Activated T-cell treated with anti-CD3 and anti-CD28 coated beads, Interleukin-2, amount 50 U/mL, for 4 hours (primary cell): ENCODE results near the gene C1orf94. TPM values are rescaled to one million over a fixed set of nuclear protein-coding genes. Genes with fewer than 3 reads are reported as not detected.

Source experiments
- ATAC-seq, 2 donors: fragments of 200-7000 bp; cut with Tn5 transposase; one replicate each; pipeline ENCODE4 v1.10.0; 2021
- DNase-seq: peaks from one replicate; pipeline ENCODE4 v3.0.0-alpha.2; 2020
- H3K27me3 Mint-ChIP-seq: one replicate; pipeline ENCODE4 v1.8.0; 2021; ENCODE audit warnings: low read depth, mixed read lengths
- H3K36me3 Mint-ChIP-seq: one replicate; pipeline ENCODE4 v1.8.0; 2022; ENCODE audit warnings: mixed read lengths; ENCODE audit not compliant: insufficient read depth
- H3K4me1 Mint-ChIP-seq: one replicate; pipeline ENCODE4 v1.8.0; 2021; ENCODE audit warnings: low read depth, mixed read lengths
- H3K4me3 Mint-ChIP-seq: one replicate; pipeline ENCODE4 v1.8.0; 2021; ENCODE audit warnings: mild to moderate bottlenecking, moderate library complexity, mixed read lengths
- H3K9me3 Mint-ChIP-seq: one replicate; pipeline ENCODE4 v1.8.0; 2021; ENCODE audit warnings: mixed read lengths
- total RNA-seq, 3 donors: library from RNA; stranded (reverse); gene quantifications; one replicate each; pipeline ENCODE4 v1.2.1, GENCODE V29; 2021

The C1orf94 gene
- total RNA-seq: not detected

DNA sequence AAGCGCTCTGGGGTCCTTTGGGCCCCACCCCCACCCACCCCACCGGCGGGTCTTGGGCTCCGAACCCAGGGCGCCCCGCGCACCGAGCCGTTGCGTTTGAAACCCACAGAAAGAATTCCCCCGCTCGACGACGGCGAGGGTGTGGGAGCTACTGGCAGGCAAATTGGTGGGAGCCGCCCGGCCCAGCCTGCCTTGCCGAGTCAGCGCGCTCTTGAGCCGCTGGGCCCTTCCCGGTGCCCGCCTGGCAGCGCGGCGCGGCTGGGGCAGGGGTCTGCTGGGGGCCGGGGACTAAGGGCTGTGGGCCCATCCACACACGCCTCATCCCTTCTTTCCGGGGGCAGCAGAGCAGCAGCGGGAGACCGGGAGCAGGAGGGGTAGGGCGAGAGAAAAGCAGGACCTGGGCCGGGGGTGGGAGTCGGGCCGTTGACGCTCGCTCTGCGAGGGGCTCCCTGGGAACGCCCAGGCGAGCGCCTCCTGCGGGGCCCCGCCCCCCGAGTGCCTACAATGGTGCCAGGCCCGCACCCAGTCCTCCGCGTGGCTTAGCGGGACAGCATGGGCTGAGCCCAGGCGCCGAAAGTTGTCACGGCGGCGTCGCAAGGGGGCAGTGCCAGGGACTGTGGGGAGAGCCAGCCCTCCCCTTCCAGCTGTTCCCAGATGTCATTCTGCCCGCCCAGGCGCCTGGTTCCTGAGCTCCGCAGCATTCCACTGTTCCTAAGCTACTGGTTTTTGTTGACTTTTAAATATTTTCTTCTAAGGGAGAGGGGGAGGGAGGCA, at the start of gene C1orf94:
Gene C1orf94 (plus strand): TSS at position 78 of the 774 bp plus-strand sequence. CDS start 883 bp downstream, outside the sequence.
- peaks cover 31% of the 10 kb centered on the region for H3K27me3 Mint-ChIP-seq
- DNase-seq (no peak), ATAC-seq (no peak)
- no peaks in the 10 kb centered on the region for H3K9me3 Mint-ChIP-seq
- H3K36me3 Mint-ChIP-seq: no peaks in the 10 kb centered on the region
- no peaks in the 10 kb centered on the region for H3K4me1 Mint-ChIP-seq
- no peak within 1 kb of the TSS for H3K4me3 Mint-ChIP-seq

- Mint-ChIP-seq H3K4me1 (no peaks in the 10 kb centered on the region), H3K36me3 (no peaks in the 10 kb centered on the region), H3K4me3 (no peak overlapping the region), H3K27me3 (peaks cover 17% of the 10 kb centered on the region), H3K9me3 (no peaks in the 10 kb centered on the region)
- ATAC-seq (no peak), DNase-seq (no peak)
These were observed 49.4 kb upstream of the C1orf94 start for GRCh38 chr1:34127006-34128000.

DNA sequence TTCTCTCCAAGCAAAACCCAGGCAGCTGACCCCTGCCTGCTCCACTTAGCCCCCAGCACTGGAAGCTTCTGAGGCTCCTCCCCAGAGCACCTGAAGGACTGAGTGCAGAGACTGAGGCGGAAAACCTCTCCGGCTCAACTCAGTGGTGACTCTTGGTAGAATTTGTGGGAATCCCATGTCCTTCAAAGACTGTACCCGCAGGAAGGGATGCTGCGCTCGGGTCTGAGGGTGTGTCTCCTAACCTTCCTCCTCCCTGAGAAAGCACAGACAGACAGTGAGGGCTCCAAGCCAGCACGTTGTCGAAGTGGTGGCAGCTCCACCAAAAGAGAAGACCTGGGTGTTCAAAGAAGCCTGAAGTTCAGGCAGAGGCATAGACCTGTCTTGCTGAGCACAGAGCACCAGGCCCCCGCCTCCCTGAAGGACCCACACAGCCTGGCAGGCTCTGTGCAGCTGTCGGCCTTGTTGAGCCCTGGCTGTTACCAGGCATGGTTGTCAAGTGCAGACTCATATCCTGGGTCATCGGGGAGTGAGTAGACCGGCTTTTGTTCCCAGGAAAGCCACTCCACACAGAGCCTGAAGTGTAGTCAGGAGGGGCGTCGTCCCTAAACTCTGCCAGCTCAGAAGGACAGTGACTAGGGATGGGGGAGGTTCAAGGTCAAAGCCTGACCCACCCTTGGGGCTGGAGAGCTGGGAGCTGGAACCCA, 48.4 kb upstream of the C1orf94 start:
- peaks cover 17% of the 10 kb centered on the region for H3K27me3 Mint-ChIP-seq
- H3K9me3 Mint-ChIP-seq: no peaks in the 10 kb centered on the region
- H3K36me3 Mint-ChIP-seq: no peaks in the 10 kb centered on the region
- no peaks in the 10 kb centered on the region for H3K4me1 Mint-ChIP-seq
- ATAC-seq (no peak), DNase-seq (no peak)
- no peak overlapping the region for H3K4me3 Mint-ChIP-seq

- Mint-ChIP-seq H3K9me3 (no peaks in the 10 kb centered on the region), H3K4me1 (no peaks in the 10 kb centered on the region), H3K36me3 (no peaks in the 10 kb centered on the region), H3K27me3 (peaks cover 17% of the 10 kb centered on the region), H3K4me3 (no peak overlapping the region)
- ATAC-seq (no peak), DNase-seq (no peak)
These were observed 47.1 kb upstream of the C1orf94 start for GRCh38 chr1:34129630-34130029.

- no peaks in the 10 kb centered on the region for H3K4me1 Mint-ChIP-seq
- no peaks in the 10 kb centered on the region for H3K9me3 Mint-ChIP-seq
- H3K36me3 Mint-ChIP-seq: no peaks in the 10 kb centered on the region
- H3K4me3 Mint-ChIP-seq: no peak overlapping the region
- ATAC-seq: no peak
- no peak for DNase-seq
- peaks cover 15% of the 10 kb centered on the region for H3K27me3 Mint-ChIP-seq
These were observed 46.4 kb upstream of the C1orf94 start for GRCh38 chr1:34130306-34130705.

- no peaks in the 10 kb centered on the region for H3K9me3 Mint-ChIP-seq
- no peaks in the 10 kb centered on the region for H3K4me1 Mint-ChIP-seq
- H3K27me3 Mint-ChIP-seq: peaks cover 12% of the 10 kb centered on the region
- H3K4me3 Mint-ChIP-seq: no peak overlapping the region
- ATAC-seq (no peak), DNase-seq (no peak)
- no peaks in the 10 kb centered on the region for H3K36me3 Mint-ChIP-seq
These were observed 45.1 kb upstream of the C1orf94 start for GRCh38 chr1:34131396-34132160.

DNA sequence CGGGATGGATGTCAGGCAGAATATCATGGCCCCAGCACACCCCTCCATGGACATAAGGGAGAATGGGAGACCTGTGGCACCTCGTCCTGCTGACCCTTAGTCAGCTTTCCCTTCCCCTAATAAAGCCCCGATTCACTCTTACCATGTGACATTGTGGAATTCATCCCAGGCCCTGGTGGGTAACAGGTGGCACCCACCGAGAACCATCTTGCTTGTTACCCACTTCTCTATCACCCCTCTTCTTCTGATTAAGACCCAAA, 44.6 kb upstream of the C1orf94 start:
- ATAC-seq (no peak), DNase-seq (no peak)
- H3K36me3 Mint-ChIP-seq: no peaks in the 10 kb centered on the region
- H3K4me1 Mint-ChIP-seq: no peaks in the 10 kb centered on the region
- H3K4me3 Mint-ChIP-seq: no peak overlapping the region
- H3K27me3 Mint-ChIP-seq: peaks cover 8% of the 10 kb centered on the region
- H3K9me3 Mint-ChIP-seq: no peaks in the 10 kb centered on the region

DNA sequence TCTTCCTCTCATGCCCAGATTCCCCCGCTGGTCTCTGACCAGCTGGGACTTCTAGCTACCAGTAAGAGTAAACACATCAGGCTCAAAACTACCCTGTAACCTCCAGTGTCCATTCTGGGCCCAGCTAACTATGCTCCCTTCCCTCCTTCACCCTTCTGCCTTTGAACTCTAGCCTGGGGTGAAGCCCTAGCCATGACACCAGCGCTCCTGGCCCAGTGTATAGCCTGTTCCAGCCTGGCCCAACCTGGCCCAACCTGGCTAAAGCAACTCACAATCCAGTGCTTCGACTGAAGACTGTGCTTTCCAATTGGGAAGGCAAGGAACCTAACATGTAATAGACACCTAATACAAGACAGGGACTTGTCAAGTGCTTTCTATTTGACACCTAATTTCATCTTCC, 39.3 kb upstream of the C1orf94 start:
- no peak for DNase-seq
- Mint-ChIP-seq H3K36me3 (no peaks in the 10 kb centered on the region), H3K9me3 (no peaks in the 10 kb centered on the region), H3K4me3 (no peak overlapping the region), H3K27me3 (peaks cover 4% of the 10 kb centered on the region), H3K4me1 (no peaks in the 10 kb centered on the region)
- ATAC-seq: no peak

DNA sequence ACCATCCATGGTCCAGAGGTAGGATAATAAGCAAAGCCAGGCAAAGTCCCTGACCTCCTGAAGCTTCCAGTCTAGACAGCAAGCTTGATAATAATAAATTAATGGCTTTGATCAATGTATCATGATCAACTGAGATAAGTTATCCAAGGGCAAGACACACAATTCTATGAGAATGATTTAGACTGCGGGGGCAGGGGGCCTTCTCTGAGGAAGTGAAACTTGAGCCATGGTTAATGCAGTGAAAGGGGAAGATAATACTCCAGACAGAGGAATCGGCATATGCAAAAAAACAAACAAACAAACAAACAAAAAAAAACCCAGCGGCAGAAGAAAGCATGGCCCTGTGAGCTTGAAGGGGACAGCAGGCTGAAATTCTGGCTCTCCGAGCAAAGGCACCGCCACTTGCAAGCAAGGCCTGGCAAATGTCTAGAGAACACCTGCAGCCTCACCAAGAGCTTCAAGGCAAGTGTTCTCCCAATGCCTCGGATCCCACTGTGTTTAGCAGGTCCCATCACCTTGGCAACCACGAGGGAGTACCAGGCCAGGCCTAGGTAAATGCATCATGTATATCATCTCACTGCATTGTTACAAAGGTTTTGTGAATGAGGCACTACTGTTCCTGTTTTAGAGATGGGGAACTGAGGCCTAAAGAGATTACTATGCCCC, 36.6 kb upstream of the C1orf94 start:
- DNase-seq: no peak
- no peaks in the 10 kb centered on the region for H3K4me1 Mint-ChIP-seq
- no peak overlapping the region for H3K4me3 Mint-ChIP-seq
- ATAC-seq: no peak
- no peaks in the 10 kb centered on the region for H3K9me3 Mint-ChIP-seq
- H3K27me3 Mint-ChIP-seq: peaks cover 4% of the 10 kb centered on the region
- no peaks in the 10 kb centered on the region for H3K36me3 Mint-ChIP-seq

DNA sequence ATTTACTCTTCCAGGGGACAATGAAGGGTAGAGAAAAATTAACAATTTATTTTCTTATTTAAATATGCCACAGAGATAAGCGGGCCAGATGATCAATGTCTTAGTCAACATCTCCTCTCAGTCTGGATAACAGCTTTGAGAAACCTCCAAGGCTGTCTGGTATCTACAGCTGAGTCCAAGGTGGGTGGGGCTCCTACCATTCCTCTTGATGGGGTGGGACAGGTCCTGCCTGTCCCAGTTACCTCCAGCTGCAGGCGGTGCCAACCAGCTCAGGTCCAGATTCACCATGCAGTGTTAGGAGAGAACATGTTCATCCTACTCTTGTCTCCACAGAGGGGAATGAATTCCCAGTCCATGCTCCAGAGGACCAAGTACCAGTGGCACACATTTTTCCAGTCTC, 32.7 kb upstream of the C1orf94 start:
- Mint-ChIP-seq H3K4me1 (no peaks in the 10 kb centered on the region), H3K4me3 (no peak overlapping the region), H3K36me3 (no peaks in the 10 kb centered on the region), H3K9me3 (no peaks in the 10 kb centered on the region), H3K27me3 (peaks cover 15% of the 10 kb centered on the region)
- no peak for ATAC-seq
- DNase-seq: no peak

- Mint-ChIP-seq H3K36me3 (no peaks in the 10 kb centered on the region), H3K4me3 (no peak overlapping the region), H3K4me1 (no peaks in the 10 kb centered on the region), H3K27me3 (peaks cover 15% of the 10 kb centered on the region), H3K9me3 (no peaks in the 10 kb centered on the region)
- DNase-seq: no peak
- no peak for ATAC-seq
These were observed 31.9 kb upstream of the C1orf94 start for GRCh38 chr1:34144766-34145165.

DNA sequence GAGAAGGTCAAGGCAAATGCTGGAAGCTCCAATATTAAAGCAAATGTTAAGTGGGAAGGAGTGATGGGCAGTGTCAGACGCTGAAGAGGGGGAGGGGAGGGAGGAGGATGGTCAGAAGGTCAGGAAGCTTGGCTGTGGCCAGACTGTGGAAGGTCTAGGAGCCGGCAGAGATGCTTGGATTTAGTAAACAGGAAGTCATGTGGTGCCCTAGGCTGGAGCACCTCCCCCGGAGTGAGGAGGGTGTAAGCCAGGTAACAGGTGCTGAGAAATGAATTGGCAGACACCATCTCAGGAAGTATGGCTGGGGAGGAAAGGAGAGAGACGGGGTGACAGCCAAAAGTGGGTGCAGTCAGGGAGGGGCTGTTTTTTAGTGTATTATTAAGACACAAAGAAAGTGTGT, 29.4 kb upstream of the C1orf94 start:
- ATAC-seq (no peak), DNase-seq (no peak)
- Mint-ChIP-seq H3K4me1 (no peaks in the 10 kb centered on the region), H3K4me3 (no peak overlapping the region), H3K36me3 (no peaks in the 10 kb centered on the region), H3K9me3 (no peaks in the 10 kb centered on the region), H3K27me3 (peaks cover 14% of the 10 kb centered on the region)

- no peak for DNase-seq
- ATAC-seq: no peak
- no peaks in the 10 kb centered on the region for H3K4me1 Mint-ChIP-seq
- H3K4me3 Mint-ChIP-seq: no peak overlapping the region
- H3K36me3 Mint-ChIP-seq: no peaks in the 10 kb centered on the region
- no peaks in the 10 kb centered on the region for H3K9me3 Mint-ChIP-seq
- peaks cover 16% of the 10 kb centered on the region for H3K27me3 Mint-ChIP-seq
These were observed 27.2 kb upstream of the C1orf94 start for GRCh38 chr1:34149501-34149900.
